C4-2B (cell line): ENCODE results near the gene ABCD3.

Experiments used
- ZFX ChIP-seq: fragments of 450-650 bp; IDR thresholded peaks from 2 replicates; pipeline ENCODE4 v1.6.1; 2017
- TF ChIP-seq, protein P1 (sequence below): fragments of 450-650 bp; conservative IDR thresholded peaks from 2 replicates; pipeline ENCODE4 v1.5.1; 2017; ENCODE audit warnings: mild to moderate bottlenecking

DNA sequence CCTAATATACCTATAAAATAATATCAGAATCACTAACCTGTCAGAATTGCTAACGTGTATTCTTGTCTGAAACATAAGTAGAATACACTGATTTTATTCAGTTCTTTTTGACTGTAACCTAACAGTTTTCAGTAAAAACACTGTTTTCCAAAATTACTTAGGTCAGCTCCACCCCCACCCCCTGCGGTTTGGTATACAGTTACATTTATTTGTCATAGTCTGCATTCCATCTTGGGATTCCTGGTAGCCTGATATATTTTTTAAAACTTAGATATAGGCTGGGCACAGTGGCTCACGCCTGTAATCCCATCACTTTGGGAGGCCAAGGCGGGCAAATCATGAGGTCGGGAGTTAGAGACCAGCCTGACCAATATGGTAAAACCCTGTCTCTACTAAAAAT, 19.8 kb upstream of the ABCD3 start:
- TF ChIP-seq, protein P1, sequence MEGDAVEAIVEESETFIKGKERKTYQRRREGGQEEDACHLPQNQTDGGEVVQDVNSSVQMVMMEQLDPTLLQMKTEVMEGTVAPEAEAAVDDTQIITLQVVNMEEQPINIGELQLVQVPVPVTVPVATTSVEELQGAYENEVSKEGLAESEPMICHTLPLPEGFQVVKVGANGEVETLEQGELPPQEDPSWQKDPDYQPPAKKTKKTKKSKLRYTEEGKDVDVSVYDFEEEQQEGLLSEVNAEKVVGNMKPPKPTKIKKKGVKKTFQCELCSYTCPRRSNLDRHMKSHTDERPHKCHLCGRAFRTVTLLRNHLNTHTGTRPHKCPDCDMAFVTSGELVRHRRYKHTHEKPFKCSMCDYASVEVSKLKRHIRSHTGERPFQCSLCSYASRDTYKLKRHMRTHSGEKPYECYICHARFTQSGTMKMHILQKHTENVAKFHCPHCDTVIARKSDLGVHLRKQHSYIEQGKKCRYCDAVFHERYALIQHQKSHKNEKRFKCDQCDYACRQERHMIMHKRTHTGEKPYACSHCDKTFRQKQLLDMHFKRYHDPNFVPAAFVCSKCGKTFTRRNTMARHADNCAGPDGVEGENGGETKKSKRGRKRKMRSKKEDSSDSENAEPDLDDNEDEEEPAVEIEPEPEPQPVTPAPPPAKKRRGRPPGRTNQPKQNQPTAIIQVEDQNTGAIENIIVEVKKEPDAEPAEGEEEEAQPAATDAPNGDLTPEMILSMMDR: no peak
- TF ChIP-seq ZFX: no peak
